GM12872 (cell line): ENCODE measurements around the gene TTC24.

Source experiments
- TF ChIP-seq, protein P1 (sequence below): IDR thresholded peaks from 3 replicates; pipeline ENCODE4 v1.5.1; 2011; ENCODE audit warnings: low read depth, mild to moderate bottlenecking, low read length, moderate library complexity; ENCODE audit not compliant: insufficient read depth

Gene TTC24

DNA sequence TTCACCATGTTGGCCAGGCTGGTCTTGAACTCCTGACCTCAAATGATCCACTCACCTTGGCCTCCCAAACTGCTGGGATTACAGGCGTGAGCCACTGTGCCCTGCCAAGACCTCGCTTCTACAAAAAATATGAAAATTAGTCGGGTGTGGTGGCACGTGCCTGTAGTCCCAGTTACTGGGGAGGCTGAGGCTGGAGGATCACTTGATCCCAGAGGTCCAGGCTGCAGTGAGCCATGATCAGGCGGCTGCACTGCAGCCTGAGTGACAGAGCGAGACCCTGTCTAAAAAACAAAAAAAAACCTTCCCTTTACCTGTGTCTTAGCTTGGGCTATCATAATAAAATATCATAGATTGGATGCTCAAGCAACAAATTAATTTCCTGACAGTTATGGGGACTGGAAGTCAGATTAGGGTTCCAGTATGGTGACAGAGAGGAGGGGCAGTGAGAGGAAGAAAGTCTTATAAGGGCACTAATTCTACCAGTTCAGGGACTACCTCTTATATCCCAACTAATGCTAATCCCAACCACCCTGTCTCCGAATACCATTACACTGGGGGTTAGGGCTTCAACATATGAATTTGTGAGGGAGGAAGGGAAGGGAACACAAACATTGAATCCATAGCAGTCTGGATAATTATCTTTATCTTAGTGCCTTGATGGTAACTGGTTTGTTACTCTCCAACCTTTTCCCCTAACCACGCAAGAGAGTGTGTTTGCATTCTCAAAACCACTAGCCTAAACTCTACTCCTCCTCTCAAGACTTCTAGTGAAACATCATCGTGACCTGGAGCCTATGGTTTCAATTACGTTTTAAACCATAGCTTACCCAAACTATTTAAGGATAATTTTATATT, 11.0 kb downstream of the TTC24 start:
- TF ChIP-seq, protein P1, sequence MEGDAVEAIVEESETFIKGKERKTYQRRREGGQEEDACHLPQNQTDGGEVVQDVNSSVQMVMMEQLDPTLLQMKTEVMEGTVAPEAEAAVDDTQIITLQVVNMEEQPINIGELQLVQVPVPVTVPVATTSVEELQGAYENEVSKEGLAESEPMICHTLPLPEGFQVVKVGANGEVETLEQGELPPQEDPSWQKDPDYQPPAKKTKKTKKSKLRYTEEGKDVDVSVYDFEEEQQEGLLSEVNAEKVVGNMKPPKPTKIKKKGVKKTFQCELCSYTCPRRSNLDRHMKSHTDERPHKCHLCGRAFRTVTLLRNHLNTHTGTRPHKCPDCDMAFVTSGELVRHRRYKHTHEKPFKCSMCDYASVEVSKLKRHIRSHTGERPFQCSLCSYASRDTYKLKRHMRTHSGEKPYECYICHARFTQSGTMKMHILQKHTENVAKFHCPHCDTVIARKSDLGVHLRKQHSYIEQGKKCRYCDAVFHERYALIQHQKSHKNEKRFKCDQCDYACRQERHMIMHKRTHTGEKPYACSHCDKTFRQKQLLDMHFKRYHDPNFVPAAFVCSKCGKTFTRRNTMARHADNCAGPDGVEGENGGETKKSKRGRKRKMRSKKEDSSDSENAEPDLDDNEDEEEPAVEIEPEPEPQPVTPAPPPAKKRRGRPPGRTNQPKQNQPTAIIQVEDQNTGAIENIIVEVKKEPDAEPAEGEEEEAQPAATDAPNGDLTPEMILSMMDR: no peak

DNA sequence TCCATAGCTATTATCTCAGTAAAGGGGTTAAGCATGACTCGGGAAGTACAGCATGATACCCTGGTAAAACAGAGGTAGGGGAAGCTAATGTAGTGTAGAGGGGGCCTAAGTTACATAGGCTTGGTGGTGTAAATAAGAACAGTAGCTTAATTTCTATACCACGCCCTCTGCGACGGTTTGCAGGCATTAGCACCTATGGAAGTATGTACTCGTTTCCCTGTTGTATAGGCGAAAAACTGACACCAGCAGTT, 11.6 kb downstream of the TTC24 start:
- TF ChIP-seq, protein P1: no peak

DNA sequence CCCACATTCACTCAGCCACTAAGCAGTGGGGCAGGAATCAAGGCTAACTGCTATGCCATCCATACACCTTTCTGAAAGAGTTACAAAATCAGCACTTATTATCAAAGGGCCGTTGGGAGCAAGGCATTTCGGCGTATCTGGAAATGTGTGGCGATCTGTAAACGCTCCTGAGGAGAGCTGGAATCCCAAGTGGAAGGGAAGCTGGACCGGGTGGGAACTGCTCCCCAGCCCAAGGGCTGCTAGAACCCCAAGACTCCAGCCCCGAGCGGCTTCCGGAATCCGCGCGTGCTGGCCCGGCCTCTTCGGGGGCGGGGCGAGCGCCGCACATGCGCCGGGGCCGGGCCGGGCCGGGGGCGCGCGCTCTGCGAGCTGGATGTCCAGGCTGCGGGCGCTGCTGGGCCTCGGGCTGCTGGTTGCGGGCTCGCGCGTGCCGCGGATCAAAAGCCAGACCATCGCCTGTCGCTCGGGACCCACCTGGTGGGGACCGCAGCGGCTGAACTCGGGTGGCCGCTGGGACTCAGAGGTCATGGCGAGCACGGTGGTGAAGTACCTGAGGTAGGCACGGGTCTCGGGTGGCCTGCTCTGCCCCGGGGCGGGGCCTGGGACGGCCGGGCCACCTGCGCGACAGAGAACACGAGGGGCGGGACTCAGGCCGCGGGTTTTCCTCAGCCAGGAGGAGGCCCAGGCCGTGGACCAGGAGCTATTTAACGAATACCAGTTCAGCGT, 12.1 kb downstream of the TTC24 start, which contains the start of gene NAXE:
Gene NAXE (plus strand): TSS at position 345 of the 726 bp plus-strand sequence. CDS start 29 bp downstream, at position 374.
- TF ChIP-seq, protein P1: no peak

DNA sequence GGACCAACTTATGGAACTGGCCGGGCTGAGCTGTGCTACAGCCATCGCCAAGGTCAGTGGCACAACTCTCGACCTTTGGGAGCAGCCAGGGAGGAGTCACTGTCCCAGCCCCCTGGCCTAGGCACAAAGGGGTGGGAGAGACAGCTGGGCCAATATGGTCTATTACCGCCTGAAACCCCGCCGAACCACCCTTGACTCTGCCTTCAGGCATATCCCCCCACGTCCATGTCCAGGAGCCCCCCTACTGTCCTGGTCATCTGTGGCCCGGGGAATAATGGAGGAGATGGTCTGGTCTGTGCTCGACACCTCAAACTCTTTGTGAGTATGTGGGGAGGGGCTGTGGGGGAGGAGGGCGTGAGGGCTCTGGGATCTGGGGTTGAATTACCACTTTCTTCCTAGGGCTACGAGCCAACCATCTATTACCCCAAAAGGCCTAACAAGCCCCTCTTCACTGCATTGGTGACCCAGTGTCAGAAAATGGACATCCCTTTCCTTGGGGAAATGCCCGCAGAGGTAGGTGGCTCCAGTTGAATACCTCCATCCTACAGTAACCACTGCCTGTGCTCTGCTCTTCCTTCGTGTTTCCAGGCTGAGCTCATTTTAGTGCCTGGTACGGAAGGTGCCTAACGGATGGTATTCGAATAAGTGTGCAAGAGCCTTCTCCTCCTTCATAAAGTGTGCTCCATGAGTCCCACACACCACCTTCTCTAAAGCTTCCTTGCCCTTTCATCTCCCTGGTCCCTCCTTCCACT, 12.8 kb downstream of the TTC24 start:
- TF ChIP-seq, protein P1: no peak

DNA sequence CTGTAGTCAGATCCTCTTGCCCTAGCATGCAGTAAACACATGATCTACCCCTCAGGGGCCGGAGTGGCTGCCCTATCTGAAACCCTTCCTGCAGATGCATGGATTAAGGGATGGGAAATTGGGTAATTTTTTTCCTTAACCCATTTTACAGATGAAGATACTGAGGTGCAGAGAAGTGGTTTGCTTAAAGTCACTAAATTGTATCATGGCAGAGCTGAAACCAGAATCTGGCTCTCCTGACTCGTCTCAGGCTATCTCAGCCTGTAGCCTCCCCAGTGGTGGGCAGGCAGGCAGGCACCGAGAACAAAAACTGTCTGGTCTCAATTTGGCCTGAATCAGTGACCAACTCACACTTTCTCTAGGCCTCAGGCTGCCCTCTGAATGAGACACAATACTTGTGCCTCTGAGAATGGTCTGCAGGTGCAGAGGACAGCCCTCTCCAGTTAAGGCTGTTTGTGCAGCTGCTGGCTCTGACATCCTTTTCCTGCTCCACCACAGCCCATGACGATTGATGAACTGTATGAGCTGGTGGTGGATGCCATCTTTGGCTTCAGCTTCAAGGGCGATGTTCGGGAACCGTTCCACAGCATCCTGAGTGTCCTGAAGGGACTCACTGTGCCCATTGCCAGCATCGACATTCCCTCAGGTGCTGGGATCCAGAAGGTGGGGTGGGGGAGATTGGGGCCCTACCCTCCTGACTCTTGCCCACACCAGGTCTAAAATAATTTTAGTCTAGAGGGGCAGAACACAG, 13.6 kb downstream of the TTC24 start:
- TF ChIP-seq, protein P1: no peak

DNA sequence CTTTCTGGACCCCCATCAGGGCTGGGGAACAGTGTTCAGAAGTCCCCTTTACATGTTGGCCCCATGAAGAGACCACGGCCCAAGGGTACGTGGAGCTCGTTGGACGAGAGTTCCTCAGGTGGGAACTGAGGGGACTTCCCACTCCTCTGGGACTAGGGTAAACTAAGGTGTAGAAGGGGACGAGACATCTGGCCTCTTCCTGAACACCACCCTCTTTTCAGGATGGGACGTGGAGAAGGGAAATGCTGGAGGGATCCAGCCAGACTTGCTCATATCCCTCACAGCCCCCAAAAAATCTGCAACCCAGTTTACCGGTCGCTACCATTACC, 14.1 kb downstream of the TTC24 start:
- TF ChIP-seq, protein P1: no peak

DNA sequence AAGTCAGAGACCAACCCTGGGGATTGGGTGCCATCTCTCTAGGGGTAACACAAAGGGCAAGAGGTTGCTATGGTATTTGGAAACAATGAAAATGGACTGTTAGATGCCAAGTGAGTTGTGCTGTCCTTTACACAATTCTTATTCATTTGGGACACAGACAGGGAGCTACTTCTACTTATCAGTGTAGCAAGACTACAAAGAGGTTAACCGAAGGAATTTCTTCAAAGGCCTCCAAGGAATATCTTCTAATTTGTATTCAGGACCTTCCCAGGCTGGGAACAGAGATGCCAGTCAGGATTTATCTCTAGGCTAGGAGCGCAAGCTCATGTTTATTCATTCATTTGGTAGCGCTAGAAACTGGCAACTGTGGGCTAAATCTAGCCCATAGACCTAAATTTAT, 14.7 kb downstream of the TTC24 start:
- TF ChIP-seq, protein P1: no peak
